RWPE1 (cell line): ENCODE data around the gene ASH1L.

ENCODE experiments used
- CTCF ChIA-PET: fragments of 350-600 bp; sonication (Branson Sonifier 250); formaldehyde crosslinking; extraction: SDS; loops from one replicate; lab custom pipeline; 2021; lab: Yijun Ruan, JAX
- POLR2A ChIA-PET: fragments of 400-600 bp; formaldehyde crosslinking; extraction: SDS; loops from one replicate; lab custom pipeline; 2020; ENCODE audit warnings: antibody characterized with exemption; ENCODE audit not compliant: low non-redundant PET; lab: Yijun Ruan, JAX
- DNase-seq: peaks from one replicate; pipeline ENCODE4 v3.0.0; 2012; ENCODE audit warnings: low spot score
- H3K27ac ChIP-seq: fragments of 450-650 bp; 2 replicates; pipeline ENCODE4 v1.5.1; 2017
- CTCF ChIP-seq: fragments of 450-650 bp; conservative IDR thresholded peaks from 2 replicates; pipeline ENCODE4 v1.5.1; 2017; ENCODE audit warnings: low read depth, mild to moderate bottlenecking

The ASH1L gene

DNA sequence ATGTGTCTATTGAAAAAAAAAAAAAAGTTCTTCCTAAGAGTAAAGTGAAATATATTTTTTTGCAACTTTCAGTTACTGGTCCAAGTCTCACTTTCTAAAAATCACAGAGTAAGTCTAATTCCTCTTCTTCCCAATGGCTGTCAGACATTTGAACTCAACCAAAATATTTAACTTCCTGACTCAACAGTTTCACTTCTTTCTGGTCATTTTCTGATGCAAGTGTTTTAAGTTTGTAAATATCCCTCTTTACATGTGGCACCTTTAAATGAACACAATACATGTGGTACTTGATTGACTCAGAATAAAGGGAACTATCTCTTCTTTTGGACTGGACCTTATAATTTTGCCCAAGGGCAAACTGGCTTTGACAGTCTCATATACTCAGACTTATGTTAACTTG lies 76.7 kb downstream of the ASH1L start:
- TF ChIP-seq CTCF, result no peak
- DNase-seq, result no peak
- no peak overlapping the region for H3K27ac ChIP-seq
- ChIA-PET CTCF (no interaction called here), POLR2A (no interaction called here)

DNA sequence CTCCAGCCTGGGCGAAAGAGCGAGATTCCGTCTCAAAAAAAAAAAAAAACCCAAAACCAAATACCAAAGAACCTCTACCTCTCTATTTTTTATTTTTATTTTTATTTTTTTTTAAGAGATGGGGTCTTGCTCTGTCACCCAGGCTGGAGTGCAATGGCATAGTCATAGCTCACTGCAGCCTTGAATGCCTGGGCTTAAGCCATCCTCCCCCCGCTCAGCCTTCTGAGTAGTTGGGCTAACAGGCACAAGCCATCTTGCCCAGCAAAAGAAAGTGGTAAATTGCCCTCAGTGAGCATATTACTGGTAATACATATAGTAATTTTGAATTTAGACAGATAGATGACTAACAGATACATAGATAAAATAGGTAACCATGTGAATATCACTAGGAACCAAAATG lies 77.4 kb downstream of the ASH1L start:
- DNase-seq, result no peak
- ChIA-PET POLR2A (no interaction called here), CTCF (no interaction called here)
- no peak overlapping the region for H3K27ac ChIP-seq
- TF ChIP-seq CTCF, result no peak

- ChIA-PET CTCF (no interaction called here), POLR2A (no interaction called here)
- DNase-seq, result no peak
- TF ChIP-seq CTCF, result no peak
- H3K27ac ChIP-seq, result no peak overlapping the region
Observed at GRCh38 chr1:155481741-155482241, 80.8 kb downstream of the ASH1L start.

DNA sequence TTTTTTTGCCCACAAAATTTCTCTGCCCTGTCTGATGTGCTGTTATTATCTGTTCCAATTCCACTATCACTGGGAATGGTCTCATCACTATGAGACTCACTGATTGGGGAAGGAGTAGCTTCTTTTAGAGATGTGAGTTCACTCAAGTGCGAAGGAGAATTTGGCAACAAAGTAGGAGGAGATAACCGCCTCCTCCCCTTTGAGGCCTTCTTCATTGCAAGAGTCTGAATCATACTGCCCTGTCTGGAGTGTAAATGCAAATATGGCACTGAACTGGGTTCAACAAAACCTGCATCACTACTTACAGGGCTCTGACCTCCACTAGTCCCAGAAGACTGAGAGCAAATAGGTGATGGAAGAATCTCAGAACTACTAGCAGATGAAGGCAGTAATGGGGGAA lies 83.4 kb downstream of the ASH1L start:
- CTCF ChIA-PET, result interaction anchor here (0.6 kb wide), 1 partner anchor 11 kb away, joined by 4 read pairs; no protein-coding TSS in a partner anchor
- POLR2A ChIA-PET, result no interaction called here
- no peak for TF ChIP-seq CTCF
- H3K27ac ChIP-seq, result no peak overlapping the region
- peak; percentile 20 for DNase-seq

GRCh38 chr1:155478270-155478852 lies 84.2 kb downstream of the ASH1L start:
- H3K27ac ChIP-seq, result no peak overlapping the region
- DNase-seq, result no peak
- POLR2A ChIA-PET, result no interaction called here
- CTCF ChIA-PET, result interaction anchor here (0.6 kb wide), 1 partner anchor 10 kb away, joined by 4 read pairs; no protein-coding TSS in a partner anchor
- TF ChIP-seq CTCF, result no peak

DNA sequence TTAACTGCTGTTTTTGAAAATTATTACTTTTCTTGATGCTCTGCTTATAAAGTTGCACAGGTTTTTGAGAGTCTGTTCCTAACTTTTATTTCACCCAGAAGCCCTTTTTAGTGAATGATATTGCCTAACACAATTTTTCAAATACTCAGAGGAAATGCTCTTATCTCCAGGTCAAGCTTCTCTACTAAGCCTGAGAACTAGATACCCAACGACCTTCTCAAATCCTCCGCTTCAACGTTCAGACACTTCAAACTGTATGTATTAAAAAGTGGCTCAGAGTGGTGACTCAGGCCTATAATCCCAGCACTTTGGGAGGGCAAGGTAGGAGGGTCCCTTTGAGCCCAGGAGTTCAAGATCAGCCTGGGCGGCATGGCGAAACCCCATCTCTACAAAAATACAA lies 88.5 kb downstream of the ASH1L start:
- no peak for DNase-seq
- H3K27ac ChIP-seq, result no peak overlapping the region
- CTCF ChIA-PET, result no interaction called here
- POLR2A ChIA-PET, result no interaction called here
- TF ChIP-seq CTCF, result no peak
